Stimulated activated naive CD4-positive, alpha-beta T cell treated with Interleukin-2 at 50 U/mL for 16 hours (primary cell): ENCODE data around the gene OR3A3.

Experiments
- DNase-seq: peaks from one replicate; lab custom pipeline; 2025; lab: John Stamatoyannopoulos, UW

OR3A3 gene

GRCh38 chr17:3472137-3472536, 61.0 kb downstream of the OR3A3 start:
- no peak for DNase-seq
